Measurements from ENCODE around the gene RMDN2.
A peak's percentile ranks its signal among the peaks of the same experiment; 100 is the strongest.
"Not testable (repeated sequence)": the region's sequence is repeated elsewhere in the genome, so short reads cannot be mapped to it uniquely, and the experiment has no call there.

The RMDN2 gene

DNA sequence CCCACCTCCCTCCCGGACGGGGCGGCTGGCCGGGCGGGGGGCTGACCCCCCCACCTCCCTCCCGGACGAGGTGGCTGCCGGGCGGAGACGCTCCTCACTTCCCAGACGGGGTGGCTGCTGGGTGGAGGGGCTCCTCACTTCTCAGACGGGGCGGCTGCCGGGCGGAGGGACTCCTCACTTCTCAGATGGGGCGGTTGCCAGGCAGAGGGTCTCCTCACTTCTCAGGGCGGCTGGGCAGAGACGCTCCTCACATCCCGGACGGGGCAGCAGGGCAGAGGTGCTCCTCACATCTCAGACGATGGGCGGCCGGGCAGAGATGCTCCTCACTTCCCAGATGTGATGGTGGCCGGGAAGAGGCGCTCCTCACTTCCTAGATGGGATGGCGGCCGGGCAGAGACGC is 7.8 kb downstream of the RMDN2 start:
- not testable (repeated sequence) for DNase-seq (ENCODE audit: low read depth in 2 of 2)

- DNase-seq (ENCODE audit: low read depth in 2 of 2) = no peak
These were observed 9.8 kb downstream of the RMDN2 start for GRCh38 chr2:37934591-37935513.

DNA sequence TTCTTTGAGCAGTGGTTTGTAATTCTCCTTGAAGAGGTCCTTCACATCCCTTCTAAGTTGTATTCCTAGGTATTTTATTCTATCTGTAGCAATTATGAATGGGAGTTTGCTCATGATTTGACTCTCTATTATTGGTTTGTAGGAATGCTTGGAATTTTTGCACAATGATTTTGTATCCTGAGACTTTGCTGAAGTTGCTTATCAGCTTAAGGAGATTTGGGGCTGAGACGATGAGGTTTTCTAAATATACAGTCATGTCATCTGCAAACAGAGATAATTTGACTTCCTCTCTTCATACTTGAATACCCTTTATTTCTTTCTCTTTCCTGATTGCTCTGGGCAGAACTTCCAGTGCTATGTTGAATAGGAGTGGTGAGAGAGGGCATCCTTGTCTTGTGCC is 12.5 kb downstream of the RMDN2 start:
- not testable (repeated sequence) for DNase-seq (ENCODE audit: low read depth in 2 of 2)

DNA sequence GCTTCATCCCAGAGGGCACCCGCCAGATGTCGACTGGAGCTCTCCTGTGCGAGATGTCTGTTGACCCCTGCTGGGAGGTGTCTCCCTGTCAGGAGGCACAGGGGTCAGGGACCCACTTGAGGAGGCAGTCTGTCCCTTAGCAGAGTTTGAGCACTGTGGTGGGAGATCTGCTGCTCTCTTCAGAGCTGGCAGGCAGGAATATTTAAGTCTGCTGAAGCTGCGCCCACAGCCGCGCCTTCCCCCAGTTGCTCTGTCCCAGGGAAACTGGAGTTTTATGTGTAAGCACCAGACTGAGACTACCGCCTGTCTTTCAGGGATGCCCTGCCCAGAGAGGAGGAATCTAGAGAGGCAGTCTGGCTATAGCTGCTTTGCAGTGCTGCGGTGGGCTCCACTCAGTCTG is 16.2 kb downstream of the RMDN2 start:
- not testable (repeated sequence) for DNase-seq (ENCODE audit: low read depth in 2 of 2)

DNA sequence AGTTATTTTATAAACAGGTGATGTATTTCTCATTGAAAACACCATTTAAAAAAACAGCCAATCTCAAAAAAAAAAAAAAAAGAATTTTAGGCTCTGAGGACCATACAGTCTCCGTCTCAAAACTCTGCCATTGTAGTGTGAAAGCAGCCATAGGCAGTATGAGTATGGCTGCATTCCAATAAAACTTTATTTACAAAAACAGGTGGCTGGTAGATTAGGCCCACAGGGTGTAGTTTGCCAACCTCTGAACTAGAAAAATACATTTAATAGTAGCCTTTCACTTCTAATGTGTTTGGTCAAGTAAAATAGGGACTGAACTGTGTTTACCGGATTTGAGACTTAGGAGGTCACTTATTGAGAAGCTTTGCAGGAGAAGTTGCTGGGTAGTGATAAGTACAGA is 19.2 kb downstream of the RMDN2 start:
- DNase-seq (ENCODE audit: low read depth in 2 of 2) = no peak

DNA sequence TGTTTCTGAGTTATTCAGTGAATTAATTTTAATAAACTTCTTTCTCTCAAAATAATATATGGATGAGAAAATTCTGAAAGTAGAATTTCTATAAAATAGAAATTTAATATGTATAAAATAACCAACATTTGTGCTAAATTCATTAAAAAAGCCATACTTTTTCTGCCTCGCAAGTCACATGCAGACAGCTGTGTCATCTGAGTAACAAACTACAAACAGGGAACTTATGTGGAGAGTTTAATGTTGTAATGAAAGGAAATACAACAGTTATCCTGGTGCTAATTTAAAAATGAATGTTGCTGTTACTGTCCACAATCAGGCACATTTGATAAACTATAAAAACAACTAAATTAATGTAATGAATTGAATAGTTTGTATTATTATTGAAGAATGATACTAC is 22.2 kb downstream of the RMDN2 start:
- no peak for DNase-seq (ENCODE audit: low read depth in 2 of 2)

- DNase-seq (ENCODE audit: low read depth in 2 of 2) = not testable (repeated sequence)
These were observed 37.1 kb downstream of the RMDN2 start for GRCh38 chr2:37962018-37962739.

DNA sequence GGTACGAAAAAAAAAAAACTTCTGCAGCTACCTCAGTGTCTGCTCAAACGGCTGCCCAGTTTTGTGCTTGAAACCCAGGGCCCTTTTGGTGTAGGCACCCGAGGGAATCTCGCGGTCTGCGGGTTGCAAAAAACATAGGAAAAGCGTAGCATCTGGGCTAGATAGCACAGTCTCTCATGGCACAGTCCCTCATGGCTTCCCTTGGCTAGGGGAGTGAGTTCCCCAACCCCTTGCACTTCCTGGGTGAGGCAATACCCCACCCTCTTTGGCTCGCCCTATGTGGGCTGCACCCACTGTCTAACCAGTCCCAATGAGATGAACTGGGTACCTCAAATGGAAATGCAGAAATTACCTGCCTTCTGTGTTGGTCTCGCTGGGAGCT is 37.6 kb downstream of the RMDN2 start:
- DNase-seq (ENCODE audit: low read depth in 2 of 2) = not testable (repeated sequence)

DNA sequence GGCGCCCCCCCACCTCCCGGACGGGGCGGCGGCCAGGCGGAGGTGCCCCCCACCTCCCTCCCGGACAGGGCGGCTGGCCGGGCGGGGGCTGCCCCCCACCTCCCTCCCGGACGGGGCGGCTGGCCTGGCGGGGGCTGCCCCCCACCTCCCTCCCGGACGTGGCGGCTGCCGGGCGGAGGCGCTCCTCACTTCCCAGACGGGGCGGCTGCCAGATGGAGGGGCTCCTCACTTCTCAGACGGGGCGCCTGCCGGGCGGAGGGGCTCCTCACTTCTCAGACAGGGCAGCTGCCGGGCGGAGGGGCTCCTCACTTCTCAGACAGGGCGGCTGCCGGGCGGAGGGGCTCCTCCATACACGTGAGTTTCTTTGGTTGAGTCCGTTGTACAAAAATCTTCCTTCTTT is 38.8 kb downstream of the RMDN2 start:
- DNase-seq (ENCODE audit: low read depth in 2 of 2) = not testable (repeated sequence)

DNA sequence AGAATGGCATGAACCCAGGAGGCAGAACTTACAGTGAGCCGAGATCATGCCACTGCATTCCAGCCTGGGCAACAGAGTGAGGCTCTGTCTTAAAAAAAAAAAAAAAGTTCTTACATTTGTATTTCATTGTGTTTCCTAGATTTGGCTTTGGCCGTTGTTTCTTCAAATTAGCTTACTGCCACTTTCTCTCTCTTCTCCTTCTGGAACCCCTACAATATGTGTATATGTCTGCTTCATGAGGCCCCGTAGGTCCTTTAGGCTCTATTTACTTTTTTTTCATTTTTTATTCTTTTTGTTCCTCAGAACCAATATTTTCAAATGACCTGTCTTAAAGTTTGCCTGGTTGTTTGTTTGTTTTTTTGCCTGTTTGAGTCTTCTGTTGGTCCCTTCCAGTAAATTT is 41.2 kb downstream of the RMDN2 start:
- no peak for DNase-seq (ENCODE audit: low read depth in 2 of 2)

DNA sequence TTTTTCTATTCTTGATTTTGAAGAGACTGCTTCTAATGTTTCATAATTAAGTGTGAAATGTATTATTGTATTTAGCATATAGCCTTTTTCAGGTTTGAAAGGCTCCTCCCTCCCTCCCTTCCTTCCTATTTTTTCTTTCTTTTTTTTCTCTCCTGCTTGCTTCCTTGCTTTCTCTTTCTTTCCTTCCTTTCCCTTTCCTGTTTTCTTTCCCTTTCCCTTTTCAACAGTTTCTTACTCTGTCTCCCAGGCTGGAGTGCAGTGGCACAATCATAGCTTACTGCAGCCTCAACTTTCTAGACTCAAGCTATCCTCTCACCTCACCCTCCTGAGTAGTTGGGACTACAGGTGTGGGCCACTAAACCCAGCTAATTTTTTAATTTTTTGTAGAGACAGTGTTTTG is 44.6 kb downstream of the RMDN2 start:
- no peak for DNase-seq (ENCODE audit: low read depth in 2 of 2)

- no peak for DNase-seq (ENCODE audit: low read depth in 2 of 2)
These were observed 46.9 kb downstream of the RMDN2 start for GRCh38 chr2:37971971-37972370.

DNA sequence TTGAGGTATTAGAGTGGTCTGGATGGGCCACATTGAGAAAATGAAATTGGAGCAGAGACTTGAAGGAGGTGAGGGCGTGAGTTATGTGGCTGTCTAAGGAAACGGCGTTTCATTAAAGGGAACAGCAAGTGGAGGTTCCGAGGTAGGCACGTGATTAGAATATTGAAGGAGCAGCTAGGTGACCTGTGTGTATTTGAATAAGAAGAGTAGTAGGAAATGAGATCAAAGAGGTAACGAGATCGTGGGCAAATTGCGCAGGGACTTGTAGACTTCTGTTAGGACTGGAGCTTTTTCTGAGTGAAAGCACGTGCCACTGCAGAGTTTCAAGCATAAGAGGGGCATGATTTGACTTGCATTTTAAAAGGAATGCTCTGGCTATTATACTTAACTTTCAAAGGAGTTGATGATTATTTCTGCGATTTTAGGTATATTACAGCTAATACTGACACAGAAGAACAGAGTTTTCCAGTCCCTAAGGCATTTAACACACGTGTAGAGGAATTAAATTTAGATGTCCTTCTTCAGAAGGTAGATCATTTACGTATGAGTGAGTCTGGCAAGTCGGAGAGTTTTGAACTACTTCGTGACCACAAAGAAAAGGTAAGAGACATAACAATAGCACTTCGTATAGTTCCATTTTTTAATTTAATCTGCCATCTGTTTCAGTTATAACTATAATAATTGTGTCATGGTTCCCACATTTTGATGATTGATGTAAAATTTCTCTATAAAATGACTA is 48.7 kb downstream of the RMDN2 start:
- DNase-seq (ENCODE audit: low read depth in 2 of 2) = no peak

- no peak for DNase-seq (ENCODE audit: low read depth in 2 of 2)
These were observed 50.7 kb downstream of the RMDN2 start for GRCh38 chr2:37975808-37976207.

DNA sequence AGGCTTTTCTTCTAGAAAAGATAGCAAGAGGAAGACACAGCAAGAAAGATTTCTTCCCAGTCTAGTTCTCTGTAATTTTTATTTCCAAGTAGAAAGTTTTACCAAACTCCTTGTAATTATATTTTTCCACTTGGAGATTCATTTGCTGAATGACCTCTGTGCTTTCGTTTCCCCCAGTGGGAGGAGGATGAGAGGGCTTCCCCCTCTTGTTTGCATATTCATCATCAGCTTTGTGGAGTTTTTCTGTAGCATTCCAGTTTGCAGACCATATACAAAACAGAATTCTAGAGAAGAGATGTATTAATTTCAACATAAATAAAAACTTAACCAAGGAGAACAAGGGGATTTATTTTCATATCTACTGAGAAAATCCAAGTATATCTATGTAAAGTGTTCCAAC is 51.3 kb downstream of the RMDN2 start:
- no peak for DNase-seq (ENCODE audit: low read depth in 2 of 2)

DNA sequence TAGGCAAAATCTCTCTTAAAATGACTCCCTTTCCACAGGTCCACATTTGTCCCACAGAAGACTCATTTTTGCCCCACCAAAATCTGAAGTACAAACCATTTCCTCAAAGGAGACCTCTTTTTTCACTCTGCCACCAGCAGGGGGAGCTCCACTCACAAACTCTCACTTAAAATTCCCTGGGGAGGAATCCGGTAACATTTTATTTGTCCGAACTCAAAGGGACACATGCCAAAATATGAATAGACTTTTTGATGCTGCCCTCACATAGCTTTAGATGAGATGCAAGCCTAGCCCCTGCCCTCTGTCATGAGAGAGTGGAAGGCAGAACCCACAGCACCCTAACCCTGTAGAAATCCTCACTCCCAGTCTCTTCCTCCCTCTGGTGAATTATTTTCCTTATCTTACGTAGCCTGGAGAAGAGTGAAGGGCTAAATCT is 57.1 kb downstream of the RMDN2 start:
- peak; percentile 18 to 35 for DNase-seq (ENCODE audit: low read depth in 2 of 2)

GRCh38 chr2:37982847-37983246 is 57.8 kb downstream of the RMDN2 start:
- DNase-seq (ENCODE audit: low read depth in 2 of 2) = no peak

- no peak for DNase-seq (ENCODE audit: low read depth in 2 of 2)
These were observed 58.6 kb downstream of the RMDN2 start for GRCh38 chr2:37983719-37984118.

- DNase-seq (ENCODE audit: low read depth in 2 of 2) = no peak
These were observed 59.1 kb downstream of the RMDN2 start for GRCh38 chr2:37984176-37984575.

DNA sequence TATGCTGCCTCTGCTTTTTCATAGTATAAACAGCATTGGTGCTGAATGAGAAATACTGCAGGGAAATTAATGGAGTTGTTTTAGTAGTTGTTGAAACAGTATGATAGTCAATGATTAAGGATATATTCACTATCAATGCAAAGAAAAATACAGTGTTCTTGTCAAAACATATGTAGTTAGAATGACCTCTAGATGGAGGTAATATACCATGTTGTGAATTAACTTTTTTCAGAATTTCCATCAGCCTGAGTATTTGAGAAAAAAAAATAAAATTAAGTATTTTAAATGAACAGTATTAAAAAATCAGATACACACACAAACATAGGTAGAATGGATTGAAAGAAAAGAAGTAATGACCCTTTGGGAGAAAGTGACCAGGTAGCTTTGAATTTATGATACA is 59.5 kb downstream of the RMDN2 start:
- DNase-seq (ENCODE audit: low read depth in 2 of 2) = no peak

DNA sequence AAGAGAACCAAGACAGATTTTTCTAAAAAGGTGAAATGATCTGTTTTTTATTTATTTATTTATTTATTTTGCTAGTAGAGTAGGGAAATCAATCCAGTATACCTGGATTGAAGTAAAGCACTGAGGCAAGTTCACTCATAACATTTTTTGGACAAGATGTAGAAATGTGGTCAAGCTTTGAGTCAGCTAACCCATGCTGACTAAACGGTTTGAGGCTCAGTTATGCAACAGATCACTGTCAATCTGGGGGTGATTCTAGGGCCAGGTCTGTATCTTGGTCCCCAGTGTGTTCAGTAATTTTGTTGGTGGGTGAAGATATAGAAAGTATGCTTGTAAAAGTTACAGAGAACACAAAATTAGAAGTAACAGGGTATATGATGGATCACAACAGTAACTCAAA is 60.2 kb downstream of the RMDN2 start:
- DNase-seq (ENCODE audit: low read depth in 2 of 2) = no peak

DNA sequence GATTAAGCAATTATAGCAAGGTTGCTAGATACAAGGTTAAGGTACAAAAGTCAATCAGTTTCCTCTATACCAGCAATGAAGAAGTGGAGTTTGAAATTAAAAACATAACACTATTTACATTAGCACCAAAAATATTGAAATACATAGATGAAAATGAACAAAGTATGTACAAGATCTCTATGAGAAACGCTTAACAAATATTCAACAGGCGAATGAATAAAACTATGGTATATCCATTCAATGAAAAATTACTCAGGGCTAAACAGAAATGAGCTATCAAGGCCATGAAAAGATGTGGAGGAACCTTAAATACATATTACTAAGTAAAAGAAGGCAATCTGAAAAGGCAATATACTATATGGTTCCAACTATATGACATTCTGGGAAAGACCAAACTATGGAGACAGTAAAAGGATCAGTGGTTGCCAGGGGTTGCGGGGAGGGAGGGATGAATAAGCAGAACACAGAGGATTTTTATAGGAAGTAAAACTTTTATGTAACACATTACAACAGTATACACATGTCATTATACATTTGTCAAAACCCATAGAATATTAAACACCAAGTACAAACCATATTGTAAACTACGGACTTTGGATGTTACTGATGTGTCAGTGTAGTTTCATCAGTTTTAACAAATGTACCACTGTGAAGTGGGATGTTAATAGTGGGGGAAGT is 62.1 kb downstream of the RMDN2 start:
- no peak for DNase-seq (ENCODE audit: low read depth in 2 of 2)

Data from stimulated activated CD8-positive, alpha-beta memory T cell treated with anti-CD3 and anti-CD28 coated beads, Interleukin-7, amount 100 ng/mL, for 1 hour (primary cell).